IMR-90 (cell line): ENCODE results near the gene PTGER4. TPM values are rescaled to one million over a fixed set of nuclear protein-coding genes. Genes with fewer than 3 reads are reported as not detected.
A peak's percentile ranks its signal among the peaks of the same experiment; 100 is the strongest.

Experiments used
- ATAC-seq: fragments of 200-7000 bp; cut with Tn5 transposase; 2 replicates; pipeline ENCODE4 v1.9.1; 2020; ENCODE audit warnings: low read depth, mild to moderate bottlenecking, moderate library complexity
- BruUV-seq: library from RNA; stranded (reverse); fragments of 400-500 nt; replicated peaks from 2 replicates; lab custom pipeline; 2021; lab: Mats Ljungman, UMichigan
- CTCF ChIA-PET: fragments of 300-600 bp; formaldehyde crosslinking; extraction: SDS; loops from one replicate; lab custom pipeline; 2021; ENCODE audit warnings: antibody characterized with exemption; lab: Yijun Ruan, JAX
- POLR2A ChIA-PET: fragments of 300-600 bp; sonication (Branson Sonifier 250); formaldehyde crosslinking; loops from one replicate; lab custom pipeline; 2022; ENCODE audit warnings: antibody characterized with exemption; ENCODE audit not compliant: unreplicated experiment; lab: Charles Lee
- DNase-seq: peaks from one replicate; pipeline ENCODE4 v3.0.0; 2013
- H2AFZ ChIP-seq: replicated peaks from 2 replicates; pipeline ENCODE3; 2013; ENCODE audit warnings: low read length, mild to moderate bottlenecking; ENCODE audit not compliant: poor library complexity
- H2AK5ac ChIP-seq: 2 replicates; pipeline ENCODE4 v1.6.1; 2013; ENCODE audit warnings: low read depth, low read length, inconsistent platforms
- H2AK9ac ChIP-seq: replicated peaks from 2 replicates; pipeline ENCODE3; 2013; ENCODE audit warnings: mild to moderate bottlenecking, low read depth, low read length, moderate library complexity; ENCODE audit not compliant: poor library complexity
- H2BK120ac ChIP-seq: 2 replicates; pipeline ENCODE4 v1.6.1; 2013; ENCODE audit warnings: low read depth, low read length, inconsistent platforms
- H2BK15ac ChIP-seq: 3 replicates; pipeline ENCODE4 v1.6.1; 2013; ENCODE audit warnings: low read depth, low read length, inconsistent platforms
- H2BK20ac ChIP-seq: 2 replicates; pipeline ENCODE4 v1.6.1; 2013; ENCODE audit warnings: low read depth, mild to moderate bottlenecking, inconsistent platforms, low read length, moderate library complexity
- H2BK5ac ChIP-seq: 2 replicates; pipeline ENCODE4 v1.6.1; 2013; ENCODE audit warnings: mild to moderate bottlenecking, low read depth, low read length, inconsistent platforms; ENCODE audit not compliant: poor library complexity, severe bottlenecking
- H3K14ac ChIP-seq: replicated peaks from 2 replicates; pipeline ENCODE4 v1.6.1; 2013; ENCODE audit warnings: low read depth, low read length, inconsistent platforms
- H3K18ac ChIP-seq: 2 replicates; pipeline ENCODE4 v1.6.1; 2013; ENCODE audit warnings: low read depth, low read length, control low read depth
- H3K23ac ChIP-seq: 2 replicates; pipeline ENCODE4 v1.6.1; 2013; ENCODE audit warnings: low read depth, low read length, inconsistent platforms
- H3K27ac ChIP-seq: 2 replicates; pipeline ENCODE4 v1.5.1; 2013; ENCODE audit warnings: mild to moderate bottlenecking, control low read depth, low read length; ENCODE audit not compliant: insufficient read depth
- H3K27me3 ChIP-seq: 2 replicates; pipeline ENCODE4 v1.6.1; 2013; ENCODE audit warnings: low read length; ENCODE audit not compliant: control insufficient read depth, insufficient read depth
- H3K36me3 ChIP-seq: 2 replicates; pipeline ENCODE4 v1.6.1; 2013; ENCODE audit warnings: low read length, mixed read lengths; ENCODE audit not compliant: control insufficient read depth, insufficient read depth
- H3K4ac ChIP-seq: 2 replicates; pipeline ENCODE4 v1.6.1; 2013; ENCODE audit warnings: low read depth, low read length, inconsistent platforms
- H3K4me1 ChIP-seq: 2 replicates; pipeline ENCODE4 v1.6.1; 2013; ENCODE audit warnings: low read length, mixed read lengths; ENCODE audit not compliant: control insufficient read depth, insufficient read depth
- H3K4me2 ChIP-seq: 2 replicates; pipeline ENCODE4 v1.6.1; 2013; ENCODE audit warnings: low read depth, mild to moderate bottlenecking, control low read depth, low read length, moderate library complexity
- H3K4me3 ChIP-seq: 2 replicates; pipeline ENCODE4 v1.5.1; 2013; ENCODE audit warnings: low read depth, mild to moderate bottlenecking, control low read depth, low read length, moderate library complexity; ENCODE audit not compliant: insufficient read depth
- H3K56ac ChIP-seq: 2 replicates; pipeline ENCODE4 v1.6.1; 2013; ENCODE audit warnings: low read length, inconsistent platforms; ENCODE audit not compliant: insufficient read depth; ENCODE audit errors: extremely low read depth
- H3K79me1 ChIP-seq, 2 experiments: 2 replicates each; pipeline ENCODE4 v1.6.1; 2013; ENCODE audit warnings: low read length in 2 of 2, inconsistent platforms in 1 of 2, low read depth in 1 of 2
- H3K9ac ChIP-seq: 2 replicates; pipeline ENCODE4 v1.6.1; 2013; ENCODE audit warnings: low read depth, low read length, control low read depth
- H3K9me1 ChIP-seq: 2 replicates; pipeline ENCODE4 v1.6.1; 2013; ENCODE audit warnings: low read length, inconsistent platforms; ENCODE audit not compliant: insufficient read depth
- H3K9me3 ChIP-seq: 2 replicates; pipeline ENCODE4 v1.6.1; 2013; ENCODE audit warnings: low read length; ENCODE audit not compliant: control insufficient read depth, insufficient read depth
- H4K20me1 ChIP-seq: 2 replicates; pipeline ENCODE4 v1.6.1; 2013; ENCODE audit warnings: low read length, inconsistent platforms; ENCODE audit not compliant: insufficient read depth
- H4K5ac ChIP-seq: 2 replicates; pipeline ENCODE4 v1.6.1; 2013; ENCODE audit warnings: mild to moderate bottlenecking, low read depth, low read length, control low read depth
- H4K8ac ChIP-seq, 2 experiments: 2 replicates each; pipeline ENCODE4 v1.6.1; 2013; ENCODE audit warnings: low read depth in 2 of 2, low read length in 2 of 2, control low read depth in 1 of 2, inconsistent platforms in 1 of 2
- H4K91ac ChIP-seq: 2 replicates; pipeline ENCODE4 v1.6.1; 2013; ENCODE audit warnings: low read depth, low read length, inconsistent platforms; ENCODE audit not compliant: insufficient read depth
- BHLHE40 ChIP-seq: fragments of 150-350 bp; IDR thresholded peaks from 2 replicates; pipeline ENCODE4 v1.6.1; 2016; ENCODE audit warnings: mild to moderate bottlenecking, low read depth, low read length
- CEBPB ChIP-seq: IDR thresholded peaks from 2 replicates; pipeline ENCODE4 v1.6.1; 2012; ENCODE audit warnings: low read depth, low read length, improper control_type of control experiment
- CHD1 ChIP-seq: IDR thresholded peaks from 2 replicates; pipeline ENCODE4 v1.6.1; 2012; ENCODE audit warnings: low read depth, low read length, improper control_type of control experiment
- FOS ChIP-seq: fragments of 150-350 bp; IDR thresholded peaks from 2 replicates; pipeline ENCODE4 v1.6.1; 2016; ENCODE audit warnings: low read depth, low read length
- MAFK ChIP-seq: IDR thresholded peaks from 2 replicates; pipeline ENCODE4 v1.6.1; 2012; ENCODE audit warnings: low read depth, low read length, improper control_type of control experiment
- MAZ ChIP-seq: IDR thresholded peaks from 2 replicates; pipeline ENCODE4 v1.6.1; 2012; ENCODE audit warnings: low read depth, mild to moderate bottlenecking, low read length, improper control_type of control experiment, moderate library complexity, borderline replicate concordance
- MXI1 ChIP-seq: IDR thresholded peaks from 2 replicates; pipeline ENCODE4 v1.6.1; 2012; ENCODE audit warnings: low read depth, mild to moderate bottlenecking, low read length, moderate library complexity, borderline replicate concordance
- NFE2L2 ChIP-seq: fragments of 150-350 bp; IDR thresholded peaks from 2 replicates; pipeline ENCODE4 v1.6.1; 2016; ENCODE audit warnings: low read depth, mild to moderate bottlenecking, low read length
- POLR2A ChIP-seq: IDR thresholded peaks from 2 replicates; pipeline ENCODE4 v1.6.1; 2012; ENCODE audit warnings: mild to moderate bottlenecking, low read depth, low read length
- RAD21 ChIP-seq: IDR thresholded peaks from 2 replicates; pipeline ENCODE4 v1.6.1; 2012; ENCODE audit warnings: low read length, improper control_type of control experiment
- RCOR1 ChIP-seq: IDR thresholded peaks from 2 replicates; pipeline ENCODE4 v1.6.1; 2012; ENCODE audit warnings: mild to moderate bottlenecking, low read length, improper control_type of control experiment; ENCODE audit not compliant: insufficient replicate concordance
- RFX5 ChIP-seq: IDR thresholded peaks from 2 replicates; pipeline ENCODE4 v1.8.0; 2012; ENCODE audit warnings: low read depth, mild to moderate bottlenecking, low read length, moderate library complexity
- SMC3 ChIP-seq: fragments of 150-350 bp; IDR thresholded peaks from 2 replicates; pipeline ENCODE4 v1.6.1; 2016; ENCODE audit warnings: low read depth, mild to moderate bottlenecking, antibody characterized with exemption, low read length, moderate library complexity
- WGBS, 2 experiments: methylation state at CpG; one replicate each; pipeline versions ENCODE4 v1.1.5 to v1.1.7; 2013; ENCODE audit warnings: missing lambda C conversion rate in 2 of 2; ENCODE audit not compliant: insufficient read length in 1 of 2; ENCODE audit errors: extremely low coverage in 2 of 2; 5-methylcytosine and 5-hydroxymethylcytosine counted together
- dilution Hi-C: fragments of 300-500 bp; cut with HindIII; formaldehyde crosslinking; loops from one replicate; pipeline ENCODE4 v1.14.3; 2018; ENCODE audit warnings: low sequenced_read_pairs; ENCODE audit not compliant: unreplicated experiment
- in situ Hi-C: fragments of 300-500 bp; cut with MboI; formaldehyde crosslinking; loops from 3 replicates; pipeline ENCODE4 v1.14.3; 2019; ENCODE audit warnings: low sequenced_read_pairs, inconsistent platforms, mixed read lengths
- intact Hi-C: fragments of 100-400 bp; cut with micrococcal nuclease; formaldehyde crosslinking; loops from 2 replicates; pipeline ENCODE4 v1.10.0; 2022
- polyA plus RNA-seq, 3 experiments: library from polyadenylated mRNA; depleted of rRNA; stranded (reverse); fragments of >200 nt; gene quantifications; 2 replicates each; pipeline ENCODE4 v1.2.3, GENCODE V29; 2012; ENCODE audit warnings: low replicate concordance in 1 of 3
- total RNA-seq: library from RNA; depleted of rRNA; stranded (reverse); fragments of >200 nt; gene quantifications from 2 replicates; pipeline ENCODE4 v1.2.3, GENCODE V29; 2012
- TF ChIP-seq, protein P1 (sequence below): fragments of 150-350 bp; IDR thresholded peaks from 2 replicates; pipeline ENCODE4 v1.6.1; 2016; ENCODE audit warnings: low read depth, mild to moderate bottlenecking, low read length, moderate library complexity, borderline replicate concordance
- TF ChIP-seq, protein P2 (sequence below): fragments of 150-350 bp; IDR thresholded peaks from 2 replicates; pipeline ENCODE4 v1.6.1; 2017; ENCODE audit warnings: mild to moderate bottlenecking, antibody characterized with exemption, low read length, low read depth

Gene PTGER4
- total and polyA plus RNA-seq, 2 of the 4 experiments (the other 2 are of a cell fraction), result 7.9 to 10.1 TPM

DNA sequence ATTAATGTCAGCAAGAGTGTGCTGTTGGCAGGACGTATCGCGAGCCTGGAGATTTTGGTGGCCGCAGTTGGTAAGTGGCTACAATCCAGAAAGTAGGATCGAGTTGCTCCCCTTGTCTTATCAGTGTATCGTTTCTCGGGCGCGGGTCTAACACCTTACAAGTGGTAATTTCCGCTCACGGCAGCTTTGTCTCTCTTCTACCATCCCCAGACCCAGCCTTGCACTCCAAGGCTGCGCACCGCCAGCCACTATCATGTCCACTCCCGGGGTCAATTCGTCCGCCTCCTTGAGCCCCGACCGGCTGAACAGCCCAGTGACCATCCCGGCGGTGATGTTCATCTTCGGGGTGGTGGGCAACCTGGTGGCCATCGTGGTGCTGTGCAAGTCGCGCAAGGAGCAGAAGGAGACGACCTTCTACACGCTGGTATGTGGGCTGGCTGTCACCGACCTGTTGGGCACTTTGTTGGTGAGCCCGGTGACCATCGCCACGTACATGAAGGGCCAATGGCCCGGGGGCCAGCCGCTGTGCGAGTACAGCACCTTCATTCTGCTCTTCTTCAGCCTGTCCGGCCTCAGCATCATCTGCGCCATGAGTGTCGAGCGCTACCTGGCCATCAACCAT, 1.1 kb downstream of the PTGER4 start:
- POLR2A ChIA-PET, result no interaction called here
- Histone ChIP-seq H2AK9ac (peak overlapping the region; percentile 29), H3K23ac (peak overlapping the region; percentile 61), H4K8ac (peak overlapping the region in 1 of 2 experiments; percentile 9; a peak in 3 of 4 replicates), H3K4me3 (peak overlapping the region; percentile 70), H4K91ac (no peak overlapping the region), H4K20me1 (no peaks in the 10 kb centered on the region), H2BK120ac (peak overlapping the region; percentile 2; the same call in 1 of the 2 replicates), H3K14ac (peak overlapping the region; percentile 18; the same call in 1 of the 2 replicates), H3K18ac (0 out of 2 replicates have a peak overlapping the region, but pooled peaks have one; percentile 6), H3K27me3 (no peaks in the 10 kb centered on the region), H3K4ac (peak overlapping the region; percentile 46; the same call in 1 of the 2 replicates), H3K9me1 (peaks cover 4% of the 10 kb centered on the region), H2BK5ac (no peak overlapping the region), H3K27ac (no peak overlapping the region; the same call in 1 of the 2 replicates), H4K5ac (no peak overlapping the region), H2AK5ac (peak overlapping the region; percentile 33; the same call in 1 of the 2 replicates), H2BK15ac (no peak overlapping the region), H3K4me2 (peak overlapping the region; percentile 91), H2AFZ (peak overlapping the region; percentile 85), H3K9me3 (no peaks in the 10 kb centered on the region), H3K4me1 (peaks cover 13% of the 10 kb centered on the region), H3K36me3 (no peaks in the 10 kb centered on the region), H3K56ac (no peak overlapping the region), H3K79me1 (peaks cover 17 to 39% of the 10 kb centered on the region in 2 experiments), H2BK20ac (no peak overlapping the region), H3K9ac (peak overlapping the region; percentile 27; the same call in 1 of the 2 replicates)
- CTCF ChIA-PET, result interaction anchor here (0.6 kb wide), 1 partner anchor 321 kb away, joined by 5 read pairs; no protein-coding TSS in a partner anchor
- WGBS, 2 experiments, result 9% methylated on average over 22 of the region's 37 CpGs; no CpG with 5 or more reads in 1 of the 2 experiments
- DNase-seq, result no peak
- dilution Hi-C loops, result no loop called here
- no peak for ATAC-seq
- intact Hi-C loops, result loop anchor here (2.0 to 10.0 kb wide), 2 partner anchors 454 to 876 kb away; no protein-coding TSS in a partner anchor
- in situ Hi-C loops, result loop anchor here (5.0 kb wide), 1 partner anchor 734 kb away; no protein-coding TSS in a partner anchor
- no TSS peak for BruUV-seq
- no peak for TF ChIP-seq FOS
- no peak for TF ChIP-seq RCOR1
- no peak for TF ChIP-seq MAZ
- no peak for TF ChIP-seq MXI1
- TF ChIP-seq POLR2A, result no peak
- TF ChIP-seq MAFK, result no peak
- TF ChIP-seq, protein P1, sequence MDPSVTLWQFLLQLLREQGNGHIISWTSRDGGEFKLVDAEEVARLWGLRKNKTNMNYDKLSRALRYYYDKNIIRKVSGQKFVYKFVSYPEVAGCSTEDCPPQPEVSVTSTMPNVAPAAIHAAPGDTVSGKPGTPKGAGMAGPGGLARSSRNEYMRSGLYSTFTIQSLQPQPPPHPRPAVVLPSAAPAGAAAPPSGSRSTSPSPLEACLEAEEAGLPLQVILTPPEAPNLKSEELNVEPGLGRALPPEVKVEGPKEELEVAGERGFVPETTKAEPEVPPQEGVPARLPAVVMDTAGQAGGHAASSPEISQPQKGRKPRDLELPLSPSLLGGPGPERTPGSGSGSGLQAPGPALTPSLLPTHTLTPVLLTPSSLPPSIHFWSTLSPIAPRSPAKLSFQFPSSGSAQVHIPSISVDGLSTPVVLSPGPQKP, result no peak
- TF ChIP-seq BHLHE40, result no peak
- TF ChIP-seq RFX5, result no peak
- TF ChIP-seq SMC3, result peak; percentile 15; the same call in 1 of the 2 replicates
- 0 out of 2 replicates have a peak, but pooled peaks have one; percentile 37 for TF ChIP-seq RAD21
- TF ChIP-seq CHD1, result no peak
- TF ChIP-seq, protein P2, sequence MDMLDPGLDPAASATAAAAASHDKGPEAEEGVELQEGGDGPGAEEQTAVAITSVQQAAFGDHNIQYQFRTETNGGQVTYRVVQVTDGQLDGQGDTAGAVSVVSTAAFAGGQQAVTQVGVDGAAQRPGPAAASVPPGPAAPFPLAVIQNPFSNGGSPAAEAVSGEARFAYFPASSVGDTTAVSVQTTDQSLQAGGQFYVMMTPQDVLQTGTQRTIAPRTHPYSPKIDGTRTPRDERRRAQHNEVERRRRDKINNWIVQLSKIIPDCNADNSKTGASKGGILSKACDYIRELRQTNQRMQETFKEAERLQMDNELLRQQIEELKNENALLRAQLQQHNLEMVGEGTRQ, result no peak
- no peak for TF ChIP-seq CEBPB
- no peak for TF ChIP-seq NFE2L2
